Loucy (cell line): ENCODE measurements around the gene DAGLB.

ENCODE experiments used
- H2AFZ ChIP-seq: fragments of 200-600 bp; sonication (generic); 2 replicates; pipeline ENCODE4 v1.6.0; 2016; ENCODE audit warnings: antibody characterized with exemption, mild to moderate bottlenecking, low read length, moderate library complexity
- H3F3A ChIP-seq: fragments of 200-600 bp; 2 replicates; pipeline ENCODE4 v1.6.0; 2016; ENCODE audit warnings: antibody characterized with exemption, low read depth, mild to moderate bottlenecking
- H3K27me3 ChIP-seq: fragments of 200-600 bp; sonication (generic); 2 replicates; pipeline ENCODE4 v1.6.1; 2014; ENCODE audit warnings: low read length, mild to moderate bottlenecking; ENCODE audit not compliant: insufficient read depth, poor library complexity, severe bottlenecking
- H3K36me3 ChIP-seq: fragments of 200-600 bp; sonication (generic); 2 replicates; pipeline ENCODE4 v1.6.1; 2016; ENCODE audit warnings: low read length; ENCODE audit not compliant: insufficient read depth
- H3K4me1 ChIP-seq: fragments of 200-600 bp; sonication (generic); 2 replicates; pipeline ENCODE4 v1.5.1; 2014; ENCODE audit warnings: low read length, mild to moderate bottlenecking; ENCODE audit not compliant: insufficient read depth, poor library complexity, severe bottlenecking
- H3K4me2 ChIP-seq: fragments of 200-600 bp; sonication (generic); 2 replicates; pipeline ENCODE4 v1.6.0; 2014; ENCODE audit warnings: antibody characterized with exemption, low read length, low read depth, mild to moderate bottlenecking; ENCODE audit not compliant: poor library complexity, severe bottlenecking
- H3K4me3 ChIP-seq: fragments of 200-600 bp; sonication (generic); 2 replicates; pipeline ENCODE4 v1.5.1; 2014; ENCODE audit warnings: low read length, mild to moderate bottlenecking, mixed read lengths; ENCODE audit not compliant: poor library complexity, severe bottlenecking
- H3K79me2 ChIP-seq: fragments of 200-600 bp; sonication (generic); 2 replicates; pipeline ENCODE4 v1.6.1; 2014; ENCODE audit warnings: low read length; ENCODE audit not compliant: insufficient read depth
- H3K9ac ChIP-seq: fragments of 200-600 bp; sonication (generic); 2 replicates; pipeline ENCODE4 v1.6.0; 2014; ENCODE audit warnings: mild to moderate bottlenecking, low read depth, low read length, moderate library complexity; ENCODE audit not compliant: poor library complexity, severe bottlenecking
- H3K9me2 ChIP-seq: fragments of 200-600 bp; sonication (generic); replicated peaks from 2 replicates; pipeline ENCODE4 v1.6.1; 2016; ENCODE audit warnings: low read depth, low read length, mixed read lengths
- H3K9me3 ChIP-seq: fragments of 200-600 bp; sonication (generic); 2 replicates; pipeline ENCODE4 v1.6.1; 2014; ENCODE audit warnings: mild to moderate bottlenecking, antibody characterized with exemption, low read length, low read depth; ENCODE audit not compliant: insufficient read depth
- H4K20me1 ChIP-seq: fragments of 200-600 bp; sonication (generic); 2 replicates; pipeline ENCODE4 v1.6.0; 2014; ENCODE audit warnings: antibody characterized with exemption, low read length, mild to moderate bottlenecking; ENCODE audit not compliant: insufficient read depth, poor library complexity, severe bottlenecking
- EZH2phosphoT487 ChIP-seq: fragments of 200-600 bp; IDR thresholded peaks from 2 replicates; pipeline ENCODE4 v1.6.1; 2018; ENCODE audit warnings: antibody characterized with exemption, mild to moderate bottlenecking, moderate library complexity, borderline replicate concordance
- TF ChIP-seq, protein P1 (sequence below): fragments of 200-600 bp; sonication (generic); conservative IDR thresholded peaks from 2 replicates; pipeline ENCODE4 v1.5.1; 2014; ENCODE audit warnings: mild to moderate bottlenecking, antibody characterized with exemption, low read length

Gene DAGLB

DNA sequence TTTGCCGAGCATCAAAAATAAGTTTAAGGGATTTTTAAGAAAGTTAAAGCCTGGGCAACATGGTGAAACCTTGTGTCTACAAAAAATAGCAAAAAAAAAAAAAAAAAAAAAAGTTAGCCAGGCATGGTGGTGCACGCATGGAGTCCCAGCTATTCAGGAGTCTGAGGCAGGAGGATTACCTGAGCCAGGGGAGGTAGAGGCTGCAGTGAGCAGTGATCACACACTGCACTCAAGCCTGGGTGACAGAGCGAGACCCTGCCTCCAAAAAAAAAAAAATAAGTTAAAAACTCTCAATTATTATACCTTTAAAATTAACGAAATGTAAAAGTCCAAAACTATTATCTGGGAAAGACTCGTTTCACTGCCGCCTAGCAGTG lies 35.0 kb upstream of the DAGLB start:
- Histone ChIP-seq H3K4me3 (peak overlapping the region; percentile 100), H4K20me1 (peaks cover 58% of the 10 kb centered on the region), H3K9me3 (no peaks in the 10 kb centered on the region), H3K4me1 (peaks cover 32% of the 10 kb centered on the region), H3K4me2 (peak overlapping the region; percentile 74), H2AFZ (no peak overlapping the region), H3F3A (no peaks in the 10 kb centered on the region), H3K79me2 (peaks cover 61% of the 10 kb centered on the region), H3K27me3 (no peaks in the 10 kb centered on the region), H3K36me3 (no peaks in the 10 kb centered on the region), H3K9ac (peak overlapping the region; percentile 89), H3K9me2 (no peaks in the 10 kb centered on the region)
- TF ChIP-seq EZH2phosphoT487, result no peak
- TF ChIP-seq, protein P1, sequence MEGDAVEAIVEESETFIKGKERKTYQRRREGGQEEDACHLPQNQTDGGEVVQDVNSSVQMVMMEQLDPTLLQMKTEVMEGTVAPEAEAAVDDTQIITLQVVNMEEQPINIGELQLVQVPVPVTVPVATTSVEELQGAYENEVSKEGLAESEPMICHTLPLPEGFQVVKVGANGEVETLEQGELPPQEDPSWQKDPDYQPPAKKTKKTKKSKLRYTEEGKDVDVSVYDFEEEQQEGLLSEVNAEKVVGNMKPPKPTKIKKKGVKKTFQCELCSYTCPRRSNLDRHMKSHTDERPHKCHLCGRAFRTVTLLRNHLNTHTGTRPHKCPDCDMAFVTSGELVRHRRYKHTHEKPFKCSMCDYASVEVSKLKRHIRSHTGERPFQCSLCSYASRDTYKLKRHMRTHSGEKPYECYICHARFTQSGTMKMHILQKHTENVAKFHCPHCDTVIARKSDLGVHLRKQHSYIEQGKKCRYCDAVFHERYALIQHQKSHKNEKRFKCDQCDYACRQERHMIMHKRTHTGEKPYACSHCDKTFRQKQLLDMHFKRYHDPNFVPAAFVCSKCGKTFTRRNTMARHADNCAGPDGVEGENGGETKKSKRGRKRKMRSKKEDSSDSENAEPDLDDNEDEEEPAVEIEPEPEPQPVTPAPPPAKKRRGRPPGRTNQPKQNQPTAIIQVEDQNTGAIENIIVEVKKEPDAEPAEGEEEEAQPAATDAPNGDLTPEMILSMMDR, result no peak

DNA sequence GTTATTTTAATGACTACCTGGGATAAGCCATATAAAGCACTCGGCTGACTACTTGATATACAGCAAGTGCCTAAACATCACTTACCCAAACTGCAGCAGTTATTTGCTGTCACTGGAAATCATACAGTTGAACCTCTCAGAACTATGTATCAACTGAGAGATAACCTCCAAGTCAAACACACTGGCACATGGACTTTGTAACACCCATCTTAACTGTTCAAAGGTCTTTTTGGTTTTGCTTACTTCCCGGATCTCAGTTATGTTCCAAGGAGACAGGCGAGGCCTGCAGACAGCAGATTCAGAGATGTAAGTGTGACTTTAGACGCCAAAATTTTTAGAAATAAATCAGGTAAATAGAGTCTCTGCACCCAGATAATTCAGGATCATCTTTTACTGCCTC lies 34.6 kb upstream of the DAGLB start:
- Histone ChIP-seq H3K36me3 (no peaks in the 10 kb centered on the region), H3K4me1 (peaks cover 32% of the 10 kb centered on the region), H4K20me1 (peaks cover 62% of the 10 kb centered on the region), H3K9me2 (no peaks in the 10 kb centered on the region), H3K4me3 (peak overlapping the region; percentile 100), H3F3A (no peaks in the 10 kb centered on the region), H3K4me2 (peak overlapping the region; percentile 74), H3K9me3 (no peaks in the 10 kb centered on the region), H3K27me3 (no peaks in the 10 kb centered on the region), H2AFZ (no peak overlapping the region), H3K79me2 (peaks cover 65% of the 10 kb centered on the region), H3K9ac (peak overlapping the region; percentile 89)
- no peak for TF ChIP-seq EZH2phosphoT487
- TF ChIP-seq, protein P1, result no peak

DNA sequence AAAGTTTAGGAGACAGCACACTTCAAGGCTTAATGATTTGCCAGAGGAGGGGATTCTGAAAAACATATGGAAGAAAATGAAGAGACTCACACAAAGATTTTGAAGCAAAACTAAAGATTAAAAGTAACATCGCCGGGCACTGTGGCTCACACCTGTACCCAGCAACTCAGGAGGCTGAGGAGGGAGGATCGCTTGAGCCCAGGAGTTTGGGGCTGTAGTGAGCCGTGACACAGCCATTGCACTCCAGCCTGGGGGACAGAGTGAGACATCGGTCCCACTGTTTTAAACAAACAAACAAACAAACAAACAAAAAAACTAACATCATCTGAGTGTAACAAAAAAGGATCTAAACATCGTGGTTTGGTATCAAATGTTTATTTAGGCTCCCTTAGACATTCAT lies 33.7 kb upstream of the DAGLB start:
- no peak for TF ChIP-seq EZH2phosphoT487
- TF ChIP-seq, protein P1, result no peak
- Histone ChIP-seq H4K20me1 (peaks cover 70% of the 10 kb centered on the region), H3K79me2 (peaks cover 74% of the 10 kb centered on the region), H3K9me3 (no peaks in the 10 kb centered on the region), H3K4me2 (peak overlapping the region; percentile 74), H2AFZ (no peak overlapping the region), H3K4me3 (peak overlapping the region; percentile 100), H3F3A (no peaks in the 10 kb centered on the region), H3K9ac (peak overlapping the region; percentile 50), H3K4me1 (peaks cover 32% of the 10 kb centered on the region), H3K36me3 (no peaks in the 10 kb centered on the region), H3K27me3 (no peaks in the 10 kb centered on the region), H3K9me2 (no peaks in the 10 kb centered on the region)
